Measurements from ENCODE around the gene KIF5B.

The KIF5B gene

GRCh38 chr10:32077896-32078485 lies 21.8 kb upstream of the KIF5B start:
- Histone ChIP-seq H3K27ac (replicated peaks) (no peak overlapping the region), H3K4me3 (replicated peaks; ENCODE audit: insufficient read depth, low read length) (no peak overlapping the region), H3K27me3 (ENCODE audit: insufficient read depth, poor library complexity, severe bottlenecking) (no peaks in the 10 kb centered on the region)
- DNase-seq (ENCODE audit: low read depth in 1 of 2, low spot score in 1 of 2): no peak
- TF ChIP-seq CTCF (IDR thresholded peaks at IDR 0.05; ENCODE audit: insufficient read depth, low read length): no peak
- TF ChIP-seq POLR2AphosphoS5 (IDR thresholded peaks at IDR 0.05; ENCODE audit: low read depth): no peak
- TF ChIP-seq SPI1 (IDR thresholded peaks at IDR 0.05; ENCODE audit: borderline replicate concordance, low read depth): no peak
- no peak for TF ChIP-seq GABPA (IDR thresholded peaks at IDR 0.05; ENCODE audit: low read depth)
- no peak for TF ChIP-seq REST (IDR thresholded peaks at IDR 0.05; ENCODE audit: insufficient replicate concordance, low read depth)

- Histone ChIP-seq H3K4me3 (replicated peaks; ENCODE audit: insufficient read depth, low read length) (no peak overlapping the region), H3K27ac (replicated peaks) (no peak overlapping the region), H3K27me3 (ENCODE audit: insufficient read depth, poor library complexity, severe bottlenecking) (no peaks in the 10 kb centered on the region)
- TF ChIP-seq SPI1 (IDR thresholded peaks at IDR 0.05; ENCODE audit: borderline replicate concordance, low read depth) (no peak; the same call in 1 of the 2 replicates), CTCF (IDR thresholded peaks at IDR 0.05; ENCODE audit: insufficient read depth, low read length) (no peak), POLR2AphosphoS5 (IDR thresholded peaks at IDR 0.05; ENCODE audit: low read depth) (no peak), GABPA (IDR thresholded peaks at IDR 0.05; ENCODE audit: low read depth) (no peak), REST (IDR thresholded peaks at IDR 0.05; ENCODE audit: insufficient replicate concordance, low read depth) (no peak)
- DNase-seq (ENCODE audit: low read depth in 1 of 2, low spot score in 1 of 2): no peak
Measured at GRCh38 chr10:32073659-32074058, 17.4 kb upstream of the KIF5B start.

GRCh38 chr10:32073128-32073527 lies 16.9 kb upstream of the KIF5B start:
- Histone ChIP-seq H3K27me3 (ENCODE audit: insufficient read depth, poor library complexity, severe bottlenecking) (no peaks in the 10 kb centered on the region), H3K4me3 (replicated peaks; ENCODE audit: insufficient read depth, low read length) (no peak overlapping the region), H3K27ac (replicated peaks) (no peak overlapping the region)
- DNase-seq (ENCODE audit: low read depth in 1 of 2, low spot score in 1 of 2): no peak
- no peak for TF ChIP-seq SPI1 (IDR thresholded peaks at IDR 0.05; ENCODE audit: borderline replicate concordance, low read depth)
- no peak for TF ChIP-seq POLR2AphosphoS5 (IDR thresholded peaks at IDR 0.05; ENCODE audit: low read depth)
- no peak for TF ChIP-seq CTCF (IDR thresholded peaks at IDR 0.05; ENCODE audit: insufficient read depth, low read length)
- no peak for TF ChIP-seq GABPA (IDR thresholded peaks at IDR 0.05; ENCODE audit: low read depth)
- no peak for TF ChIP-seq REST (IDR thresholded peaks at IDR 0.05; ENCODE audit: insufficient replicate concordance, low read depth)

Measured in HL-60 (cell line).